Spleen (tissue), 11 donors: ENCODE data around the gene NCOA1. TPM values are rescaled to one million over a fixed set of nuclear protein-coding genes. Genes with fewer than 3 reads are reported as not detected.
"Not testable (repeated sequence)": the region's sequence is repeated elsewhere in the genome, so short reads cannot be mapped to it uniquely, and the experiment has no call there.

Experiments used
- DNase-seq: peaks from one replicate; pipeline ENCODE4 v3.0.0-alpha.2; 2020
- H3K27ac ChIP-seq, 8 donors: fragments of 200-600 bp; sonication (generic) in 7 of 8; 1 replicate in 4 of 8; 2 replicates in 4 of 8; pipeline versions ENCODE4 v1.5.0 to v1.8.0; 2016 to 2021; ENCODE audit warnings: inconsistent platforms in 4 of 8, mild to moderate bottlenecking in 4 of 8, moderate library complexity in 1 of 8
- H3K27me3 ChIP-seq, 7 donors: fragments of 200-600 bp; sonication (generic) in 6 of 7; replicated peaks in 1 of 7; 1 replicate in 4 of 7; 2 replicates in 3 of 7; pipeline versions ENCODE4 v1.5.0 to v1.8.0; 2016 to 2021; ENCODE audit warnings: inconsistent platforms in 3 of 7, mild to moderate bottlenecking in 1 of 7
- H3K36me3 ChIP-seq, 6 donors: fragments of 200-600 bp; sonication (generic) in 5 of 6; 1 replicate in 4 of 6; 2 replicates in 2 of 6; pipeline versions ENCODE4 v1.5.0 to v1.8.0; 2016 to 2021; ENCODE audit warnings: inconsistent platforms in 2 of 6
- H3K4me1 ChIP-seq, 6 donors: fragments of 200-600 bp; sonication (generic) in 5 of 6; 1 replicate in 3 of 6; 2 replicates in 3 of 6; pipeline versions ENCODE4 v1.5.0 to v1.8.0; 2016 to 2021; ENCODE audit warnings: inconsistent platforms in 3 of 6
- H3K4me3 ChIP-seq, 8 donors: fragments of 200-600 bp; sonication (generic) in 7 of 8; 1 replicate in 4 of 8; 2 replicates in 4 of 8; pipeline versions ENCODE4 v1.5.0 to v1.8.0; 2016 to 2021; ENCODE audit warnings: inconsistent platforms in 4 of 8, mild to moderate bottlenecking in 4 of 8, moderate library complexity in 2 of 8
- H3K9me3 ChIP-seq, 8 donors: fragments of 200-600 bp; sonication (generic) in 7 of 8; 1 replicate in 4 of 8; 2 replicates in 4 of 8; pipeline versions ENCODE4 v1.5.0 to v1.8.0; 2016 to 2021; ENCODE audit warnings: inconsistent platforms in 4 of 8
- POLR2A ChIP-seq, 3 donors: fragments of 450-650 bp; IDR thresholded peaks; one replicate each; pipeline ENCODE4 v1.5.1; 2017; ENCODE audit warnings: antibody characterized with exemption in 3 of 3, mild to moderate bottlenecking in 1 of 3
- POLR2AphosphoS5 ChIP-seq, 3 donors: sonication (generic); formaldehyde crosslinking; IDR thresholded peaks; one replicate each; pipeline ENCODE4 v1.5.1; 2017; ENCODE audit warnings: antibody characterized with exemption in 3 of 3
- WGBS, 5 donors: extraction: QIAGEN DNeasy Blood & Tissue Kit in 3 of 5; methylation state at CpG; one replicate each; pipeline versions ENCODE4 v1.1.5 to v1.1.7; 2013 to 2018; 5-methylcytosine and 5-hydroxymethylcytosine counted together
- intact Hi-C: fragments of 100-400 bp; cut with DNase I; formaldehyde crosslinking; loops from one replicate; pipeline ENCODE4 v1.15.0; 2023; ENCODE audit warnings: low total_unique reads
- polyA plus RNA-seq, 3 donors: library from polyadenylated mRNA; stranded (reverse); fragments of 200-250 nt; gene quantifications; one replicate each; pipeline ENCODE4 v1.2.1, GENCODE V29; 2013
- total RNA-seq, 7 donors: library from RNA; depleted of rRNA in 3 of 7; stranded (reverse); fragments of >200 nt in 3 of 7; fragmentation: NEBNext Ultra II Directional in 4 of 7; extraction: Animal tissue kit (Norgen Biotek cat#: 25700) in 4 of 7; gene quantifications; one replicate each; pipeline versions ENCODE4 v1.1.0 to v1.2.1, GENCODE V29; 2016 to 2021
- TF ChIP-seq, protein P1 (sequence below), 11 experiments: fragments of 200-600 bp in 7 of 11; fragments of 450-650 bp in 4 of 11; sonication (generic) in 4 of 11; IDR thresholded peaks in 8 of 11; conservative IDR thresholded peaks in 3 of 11; 1 replicate in 7 of 11; 2 replicates in 4 of 11; pipeline versions ENCODE4 v1.4.0 to v1.8.0; 2016 to 2021; ENCODE audit warnings: antibody characterized with exemption in 11 of 11, inconsistent platforms in 4 of 11, mild to moderate bottlenecking in 1 of 11
- donor health status: healthy with polysubstance abuse.
- donor health status: DM: no; HTN: no; CAD: no; lungs with moderate emphysema.
- donor health status: DM: no; HTN: no; CAD: no.
- donor health status: Bipolar disorder and iron deficiency.
- donor health status: healthy.
- donor health status: DM: no; HTN: no; CAD: no.
- donor health status: DM: yes; HTN: yes; CAD: no.

Gene NCOA1
- total and polyA plus RNA-seq, 10 donors: 4.4 to 73.6 (median 54.4) TPM

DNA sequence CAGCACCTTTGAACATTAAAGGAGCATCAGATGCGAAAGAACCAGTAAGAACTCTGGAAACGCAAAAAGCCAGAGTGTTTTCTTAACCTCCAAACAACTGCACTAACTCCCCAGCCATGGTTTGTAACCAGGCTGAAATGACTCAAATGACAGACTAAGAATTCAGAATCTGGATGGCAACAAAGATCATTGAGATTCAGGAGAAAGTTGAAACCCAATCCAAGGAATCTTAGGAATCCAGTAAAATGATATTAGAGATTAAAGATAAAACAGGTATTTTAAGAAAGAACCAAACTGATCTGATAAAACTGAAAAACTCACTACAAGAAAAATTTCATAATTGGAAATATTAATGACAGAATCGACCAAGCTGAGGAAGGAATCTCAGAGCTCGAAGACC lies 185.4 kb downstream of the NCOA1 start:
- 86 to 99% (median 98%) methylated on average over 4 of the region's 4 CpGs for WGBS, 5 donors
- Histone ChIP-seq H3K4me1 (peaks cover 0 to 9% (median 0%) of the 10 kb centered on the region in 6 donors), H3K27me3 (no peaks in the 10 kb centered on the region), H3K4me3 (no peak overlapping the region), H3K9me3 (no peaks in the 10 kb centered on the region), H3K27ac (no peak overlapping the region), H3K36me3 (peaks cover 0 to 72% (median 13%) of the 10 kb centered on the region in 6 donors)
- TF ChIP-seq POLR2A (IDR thresholded peaks at IDR 0.05) (no peak), POLR2AphosphoS5 (IDR thresholded peaks at IDR 0.05) (no peak)
- intact Hi-C loops: no loop called here
- no peak for DNase-seq

DNA sequence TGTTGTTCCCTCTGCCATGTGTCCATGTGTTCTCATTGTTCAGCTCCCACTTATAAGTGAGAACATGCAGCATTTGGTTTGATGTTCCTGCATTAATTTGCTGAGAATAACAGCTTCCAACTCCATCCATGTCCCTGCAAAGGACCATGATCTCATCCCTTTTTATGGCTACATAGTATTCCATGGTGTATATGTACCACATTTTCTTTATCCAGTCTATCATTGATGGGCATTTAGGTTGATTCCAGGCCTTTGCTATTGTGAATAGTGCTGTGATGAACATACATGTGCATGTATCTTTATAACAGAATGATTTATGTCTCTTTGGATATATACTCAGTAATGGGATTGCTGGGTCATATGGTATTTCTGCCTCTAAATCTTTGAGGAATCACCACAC lies 187.0 kb downstream of the NCOA1 start:
- DNase-seq, H3K4me3 ChIP-seq, H3K9me3 ChIP-seq, H3K4me1 ChIP-seq, H3K27ac ChIP-seq, H3K27me3 ChIP-seq, intact Hi-C loops: not testable (repeated sequence)
- peaks cover 0 to 86% (median 13%) of the 10 kb centered on the region in 6 donors for H3K36me3 ChIP-seq

DNA sequence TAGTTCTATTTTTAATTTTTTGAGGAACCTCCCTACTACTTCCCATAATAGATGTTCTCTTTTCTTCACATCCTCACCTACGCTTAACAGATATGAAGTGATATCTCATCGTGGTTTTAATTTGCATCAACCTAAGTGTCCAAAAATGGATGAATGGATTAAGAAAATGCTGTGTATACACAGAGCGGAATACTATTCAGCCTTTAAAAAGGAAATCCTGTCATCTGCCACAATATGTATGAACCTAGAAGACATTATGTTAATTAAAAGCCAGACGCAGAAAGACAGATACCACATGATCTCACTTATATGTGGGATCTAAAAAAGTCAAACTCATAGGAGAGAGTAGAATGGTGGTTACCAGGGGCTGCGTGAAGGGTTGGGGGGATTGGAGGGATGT lies 189.1 kb downstream of the NCOA1 start:
- Histone ChIP-seq H3K27me3 (no peaks in the 10 kb centered on the region), H3K27ac (no peak overlapping the region), H3K36me3 (peaks cover 0 to 87% (median 13%) of the 10 kb centered on the region in 6 donors), H3K9me3 (no peaks in the 10 kb centered on the region), H3K4me1 (peaks cover 0 to under 1% (median 0%) of the 10 kb centered on the region in 6 donors), H3K4me3 (no peak overlapping the region)
- intact Hi-C loops: no loop called here
- TF ChIP-seq, protein P1, sequence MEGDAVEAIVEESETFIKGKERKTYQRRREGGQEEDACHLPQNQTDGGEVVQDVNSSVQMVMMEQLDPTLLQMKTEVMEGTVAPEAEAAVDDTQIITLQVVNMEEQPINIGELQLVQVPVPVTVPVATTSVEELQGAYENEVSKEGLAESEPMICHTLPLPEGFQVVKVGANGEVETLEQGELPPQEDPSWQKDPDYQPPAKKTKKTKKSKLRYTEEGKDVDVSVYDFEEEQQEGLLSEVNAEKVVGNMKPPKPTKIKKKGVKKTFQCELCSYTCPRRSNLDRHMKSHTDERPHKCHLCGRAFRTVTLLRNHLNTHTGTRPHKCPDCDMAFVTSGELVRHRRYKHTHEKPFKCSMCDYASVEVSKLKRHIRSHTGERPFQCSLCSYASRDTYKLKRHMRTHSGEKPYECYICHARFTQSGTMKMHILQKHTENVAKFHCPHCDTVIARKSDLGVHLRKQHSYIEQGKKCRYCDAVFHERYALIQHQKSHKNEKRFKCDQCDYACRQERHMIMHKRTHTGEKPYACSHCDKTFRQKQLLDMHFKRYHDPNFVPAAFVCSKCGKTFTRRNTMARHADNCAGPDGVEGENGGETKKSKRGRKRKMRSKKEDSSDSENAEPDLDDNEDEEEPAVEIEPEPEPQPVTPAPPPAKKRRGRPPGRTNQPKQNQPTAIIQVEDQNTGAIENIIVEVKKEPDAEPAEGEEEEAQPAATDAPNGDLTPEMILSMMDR (IDR thresholded peaks at IDR 0.05 in 8 of 11, conservative IDR thresholded peaks at IDR 0.05 in 3 of 11): no peak
- TF ChIP-seq POLR2A (IDR thresholded peaks at IDR 0.05): no peak
- no peak for TF ChIP-seq POLR2AphosphoS5 (IDR thresholded peaks at IDR 0.05)
- 93 to 95% (median 95%) methylated on average over 5 of the region's 5 CpGs for WGBS, 5 donors
- DNase-seq: no peak

DNA sequence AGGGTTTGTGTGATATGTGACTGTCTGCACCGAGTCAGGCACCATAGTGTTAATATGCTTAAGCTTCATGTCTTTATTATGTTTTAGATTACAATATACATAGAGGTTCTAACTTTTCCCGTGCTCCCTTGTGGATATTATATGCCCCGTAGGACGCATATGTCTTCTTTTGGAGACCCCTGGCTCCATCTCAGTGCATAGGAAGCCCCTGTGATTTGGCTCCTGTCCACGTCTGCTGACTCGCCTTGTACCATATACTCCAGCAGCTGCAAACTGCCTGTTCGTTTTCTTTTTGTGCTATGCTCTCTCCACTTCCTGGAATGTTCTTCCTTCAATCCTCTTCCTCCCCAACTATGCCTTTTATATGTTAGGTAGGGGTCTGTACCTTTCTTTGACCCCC lies 191.2 kb downstream of the NCOA1 start:
- H3K36me3 ChIP-seq: peaks cover 0 to 77% (median 4%) of the 10 kb centered on the region in 6 donors
- no peak overlapping the region for H3K27ac ChIP-seq
- WGBS, 5 donors: 81 to 88% (median 83%) methylated on average over 7 of the region's 7 CpGs
- H3K4me3 ChIP-seq: no peak overlapping the region
- no peaks in the 10 kb centered on the region for H3K27me3 ChIP-seq
- H3K9me3 ChIP-seq: no peaks in the 10 kb centered on the region
- intact Hi-C loops: no loop called here
- peaks cover 0 to 6% (median 0%) of the 10 kb centered on the region in 6 donors for H3K4me1 ChIP-seq
- DNase-seq: no peak
- TF ChIP-seq POLR2A (IDR thresholded peaks at IDR 0.05): no peak

DNA sequence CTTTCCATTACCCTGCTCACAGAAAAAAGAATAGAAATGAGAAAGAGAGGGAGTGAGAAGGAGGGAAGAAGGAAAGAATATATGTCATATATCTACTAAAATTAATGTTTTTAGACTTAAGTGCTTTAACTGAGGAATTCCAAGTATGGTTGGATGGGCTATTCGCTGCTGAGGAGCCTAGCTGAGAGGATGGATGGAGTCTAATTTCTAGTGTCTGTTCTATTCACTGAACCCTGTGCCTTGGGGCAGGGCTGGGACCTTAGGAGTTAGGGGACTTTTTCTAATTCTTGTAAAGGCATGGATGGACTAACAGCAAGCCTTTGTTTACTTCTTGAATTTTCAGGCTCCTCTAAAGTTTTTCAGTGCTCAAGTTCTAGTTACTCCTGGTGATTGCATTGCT lies 192.4 kb downstream of the NCOA1 start:
- intact Hi-C loops: no loop called here
- no peaks in the 10 kb centered on the region for H3K9me3 ChIP-seq
- peaks cover 0 to 6% (median 0%) of the 10 kb centered on the region in 6 donors for H3K4me1 ChIP-seq
- H3K27me3 ChIP-seq: no peaks in the 10 kb centered on the region
- H3K36me3 ChIP-seq: peaks cover 0 to 74% (median 7%) of the 10 kb centered on the region in 6 donors
- no peak overlapping the region for H3K27ac ChIP-seq
- TF ChIP-seq POLR2A (IDR thresholded peaks at IDR 0.05): no peak
- TF ChIP-seq, protein P1 (IDR thresholded peaks at IDR 0.05 in 8 of 11, conservative IDR thresholded peaks at IDR 0.05 in 3 of 11): no peak
- no peak for TF ChIP-seq POLR2AphosphoS5 (IDR thresholded peaks at IDR 0.05)
- no peak for DNase-seq
- no peak overlapping the region for H3K4me3 ChIP-seq
- WGBS, 5 donors: 92 to 100% (median 97%) methylated on average over 1 of the region's 1 CpG

DNA sequence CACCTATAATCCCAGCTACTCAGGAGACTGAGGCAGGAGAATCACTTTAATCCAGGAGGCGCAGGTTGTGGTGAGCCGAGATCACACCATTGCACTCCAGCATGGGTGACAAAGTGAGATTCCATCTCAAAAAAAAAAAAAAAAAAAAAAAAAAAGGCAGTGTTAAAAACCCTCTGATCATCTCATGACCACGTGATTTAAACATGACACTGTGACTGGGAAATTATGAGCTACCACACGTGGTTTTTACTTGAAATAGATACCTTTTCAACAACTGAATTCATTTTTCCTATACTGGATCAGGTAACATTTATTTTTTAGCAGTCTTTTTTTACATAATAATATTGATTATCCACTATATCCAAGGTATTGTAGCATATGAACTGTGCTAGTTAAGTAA lies 199.5 kb downstream of the NCOA1 start:
- WGBS, 5 donors: 88 to 99% (median 91%) methylated on average over 4 of the region's 4 CpGs
- Histone ChIP-seq H3K27ac (no peak overlapping the region), H3K9me3 (no peaks in the 10 kb centered on the region), H3K36me3 (peaks cover 0 to 59% (median 11%) of the 10 kb centered on the region in 6 donors), H3K27me3 (no peaks in the 10 kb centered on the region), H3K4me3 (no peak overlapping the region), H3K4me1 (peaks cover 0 to 3% (median 0%) of the 10 kb centered on the region in 6 donors)
- TF ChIP-seq, protein P1 (IDR thresholded peaks at IDR 0.05 in 8 of 11, conservative IDR thresholded peaks at IDR 0.05 in 3 of 11): no peak
- TF ChIP-seq POLR2A (IDR thresholded peaks at IDR 0.05) (no peak), POLR2AphosphoS5 (IDR thresholded peaks at IDR 0.05) (no peak)
- DNase-seq: no peak
- intact Hi-C loops: no loop called here
